H9 (cell line): ENCODE results near the gene VSIR. TPM values are rescaled to one million over a fixed set of nuclear protein-coding genes. Genes with fewer than 3 reads are reported as not detected.

Source experiments
- DNase-seq: peaks from one replicate; pipeline ENCODE4 v3.0.0-alpha.2; 2017
- H2AFZ ChIP-seq: one replicate; pipeline ENCODE4 v1.6.1; 2013; ENCODE audit warnings: mild to moderate bottlenecking, low read length, control low read depth, moderate library complexity
- H2AK5ac ChIP-seq: 2 replicates; pipeline ENCODE4 v1.6.1; 2013; ENCODE audit warnings: low read length, control low read depth, mixed read lengths; ENCODE audit not compliant: insufficient read length
- H2BK120ac ChIP-seq: one replicate; pipeline ENCODE4 v1.6.1; 2013; ENCODE audit warnings: low read depth, mild to moderate bottlenecking, low read length, control low read depth, inconsistent platforms; ENCODE audit not compliant: poor library complexity, severe bottlenecking
- H2BK12ac ChIP-seq: 2 replicates; pipeline ENCODE4 v1.6.1; 2013; ENCODE audit warnings: low read length, control low read depth, mixed read lengths, low read depth; ENCODE audit not compliant: insufficient read length
- H2BK15ac ChIP-seq: 2 replicates; pipeline ENCODE4 v1.6.1; 2013; ENCODE audit warnings: low read depth, low read length, control low read depth
- H2BK20ac ChIP-seq: one replicate; pipeline ENCODE4 v1.6.1; 2013; ENCODE audit warnings: low read depth, mild to moderate bottlenecking, low read length, control low read depth, inconsistent platforms; ENCODE audit not compliant: poor library complexity, severe bottlenecking
- H2BK5ac ChIP-seq: 2 replicates; pipeline ENCODE4 v1.6.1; 2013; ENCODE audit warnings: low read length, control low read depth, mixed read lengths; ENCODE audit not compliant: insufficient read length
- H3K14ac ChIP-seq: 2 replicates; pipeline ENCODE4 v1.6.1; 2013; ENCODE audit warnings: low read length, control low read depth; ENCODE audit not compliant: insufficient read depth
- H3K18ac ChIP-seq: 2 replicates; pipeline ENCODE4 v1.6.1; 2013; ENCODE audit warnings: low read depth, mild to moderate bottlenecking, mixed read lengths, low read length, control low read depth; ENCODE audit not compliant: insufficient read length
- H3K23ac ChIP-seq: 2 replicates; pipeline ENCODE4 v1.6.1; 2013; ENCODE audit warnings: low read length, control low read depth, mixed read lengths, low read depth; ENCODE audit not compliant: insufficient read length
- H3K23me2 ChIP-seq: 2 replicates; pipeline ENCODE4 v1.6.1; 2013; ENCODE audit warnings: low read depth, mild to moderate bottlenecking, mixed read lengths, low read length, control low read depth; ENCODE audit not compliant: insufficient read length, poor library complexity, severe bottlenecking
- H3K27ac ChIP-seq: 2 replicates; pipeline ENCODE4 v1.5.1; 2013; ENCODE audit warnings: low read length, control low read depth, mixed read lengths, low read depth; ENCODE audit not compliant: insufficient read length
- H3K27me3 ChIP-seq: 2 replicates; pipeline ENCODE4 v1.6.1; 2013; ENCODE audit warnings: low read length, control low read depth, inconsistent platforms; ENCODE audit not compliant: insufficient read depth
- H3K4ac ChIP-seq: 2 replicates; pipeline ENCODE4 v1.6.1; 2013; ENCODE audit warnings: low read depth, mild to moderate bottlenecking, control low read depth, inconsistent platforms, low read length, moderate library complexity
- H3K4me1 ChIP-seq: 2 replicates; pipeline ENCODE4 v1.6.1; 2013; ENCODE audit warnings: low read length, control low read depth, inconsistent platforms; ENCODE audit not compliant: insufficient read depth
- H3K4me2 ChIP-seq: 2 replicates; pipeline ENCODE4 v1.6.1; 2013; ENCODE audit warnings: low read length, control low read depth, mixed read lengths; ENCODE audit not compliant: insufficient read length, insufficient read depth
- H3K56ac ChIP-seq: 2 replicates; pipeline ENCODE4 v1.6.1; 2013; ENCODE audit warnings: low read depth, mild to moderate bottlenecking, mixed read lengths, low read length, control low read depth; ENCODE audit not compliant: insufficient read length
- H3K79me1 ChIP-seq: 2 replicates; pipeline ENCODE4 v1.6.1; 2013; ENCODE audit warnings: low read depth, mild to moderate bottlenecking, moderate library complexity, low read length, control low read depth, inconsistent platforms; ENCODE audit not compliant: insufficient read depth, poor library complexity, severe bottlenecking
- H3K79me2 ChIP-seq: 2 replicates; pipeline ENCODE4 v1.6.1; 2013; ENCODE audit warnings: low read length, control low read depth, inconsistent platforms; ENCODE audit not compliant: insufficient read depth
- H3K9ac ChIP-seq: 2 replicates; pipeline ENCODE4 v1.6.1; 2013; ENCODE audit warnings: low read length, control low read depth, mixed read lengths; ENCODE audit not compliant: insufficient read length; ENCODE audit errors: extremely low read depth
- H3K9me3 ChIP-seq: one replicate; pipeline ENCODE4 v1.6.1; 2013; ENCODE audit warnings: low read depth, low read length, inconsistent platforms; ENCODE audit not compliant: control insufficient read depth
- H3T11ph ChIP-seq: one replicate; pipeline ENCODE4 v1.6.1; 2013; ENCODE audit warnings: mild to moderate bottlenecking, low read length, control low read depth, inconsistent platforms
- H4K20me1 ChIP-seq: one replicate; pipeline ENCODE4 v1.6.1; 2013; ENCODE audit not compliant: control insufficient read depth, insufficient read length, insufficient read depth
- H4K5ac ChIP-seq: 2 replicates; pipeline ENCODE4 v1.6.1; 2013; ENCODE audit warnings: low read depth, mild to moderate bottlenecking, mixed read lengths, low read length, control low read depth; ENCODE audit not compliant: insufficient read length
- H4K8ac ChIP-seq: replicated peaks from 2 replicates; pipeline ENCODE4 v1.6.1; 2013; ENCODE audit warnings: low read length, control low read depth, mixed read lengths, low read depth; ENCODE audit not compliant: insufficient read length
- H4K91ac ChIP-seq: 2 replicates; pipeline ENCODE4 v1.6.1; 2013; ENCODE audit warnings: low read depth, mild to moderate bottlenecking, moderate library complexity, mixed read lengths, low read length, control low read depth; ENCODE audit not compliant: insufficient read length
- H3K27ac Mint-ChIP-seq, 3 experiments: 2 replicates in 2 of 3; 3 replicates in 1 of 3; pipeline ENCODE4 v1.8.0; 2020 to 2021; ENCODE audit warnings: mixed read lengths in 3 of 3, mild to moderate bottlenecking in 1 of 3, moderate library complexity in 1 of 3
- H3K27me3 Mint-ChIP-seq: 2 replicates; pipeline ENCODE4 v1.8.0; 2021; ENCODE audit warnings: low read depth, mild to moderate bottlenecking, moderate library complexity, mixed read lengths
- H3K36me3 Mint-ChIP-seq, 3 experiments: 2 replicates in 2 of 3; 3 replicates in 1 of 3; pipeline ENCODE4 v1.8.0; 2020 to 2021; ENCODE audit warnings: low read depth in 3 of 3, mixed read lengths in 3 of 3; ENCODE audit not compliant: insufficient read depth in 1 of 3
- H3K4me1 Mint-ChIP-seq, 2 experiments: 2 replicates each; pipeline ENCODE4 v1.8.0; 2020; ENCODE audit warnings: mixed read lengths in 2 of 2
- H3K4me3 Mint-ChIP-seq, 2 experiments: 2 replicates in 1 of 2; 3 replicates in 1 of 2; pipeline ENCODE4 v1.8.0; 2020 to 2021; ENCODE audit warnings: mild to moderate bottlenecking in 2 of 2, mixed read lengths in 2 of 2, moderate library complexity in 1 of 2
- H3K9me3 Mint-ChIP-seq, 2 experiments: 2 replicates in 1 of 2; 3 replicates in 1 of 2; pipeline ENCODE4 v1.8.0; 2020; ENCODE audit warnings: mild to moderate bottlenecking in 2 of 2, mixed read lengths in 2 of 2, moderate library complexity in 1 of 2
- WGBS: extraction: QIAGEN DNeasy Blood & Tissue Kit; methylation state at CpG from one replicate; pipeline ENCODE4 v1.1.7; 2013; ENCODE audit warnings: missing lambda C conversion rate, low lambda C conversion rate, mixed read lengths; ENCODE audit not compliant: insufficient read length; ENCODE audit errors: extremely low coverage; 5-methylcytosine and 5-hydroxymethylcytosine counted together
- total RNA-seq: library from RNA; stranded (reverse); gene quantifications from 2 replicates; pipeline ENCODE4 v1.2.1, GENCODE V29; 2021
- TF ChIP-seq, protein P1 (sequence below): fragments of 200-600 bp; sonication (generic); conservative IDR thresholded peaks from 3 replicates; pipeline ENCODE4 v1.8.0; 2021; ENCODE audit warnings: antibody characterized with exemption, mild to moderate bottlenecking

VSIR gene
- total RNA-seq, 1 experiment from 2014 or later, result 0.11 TPM

DNA sequence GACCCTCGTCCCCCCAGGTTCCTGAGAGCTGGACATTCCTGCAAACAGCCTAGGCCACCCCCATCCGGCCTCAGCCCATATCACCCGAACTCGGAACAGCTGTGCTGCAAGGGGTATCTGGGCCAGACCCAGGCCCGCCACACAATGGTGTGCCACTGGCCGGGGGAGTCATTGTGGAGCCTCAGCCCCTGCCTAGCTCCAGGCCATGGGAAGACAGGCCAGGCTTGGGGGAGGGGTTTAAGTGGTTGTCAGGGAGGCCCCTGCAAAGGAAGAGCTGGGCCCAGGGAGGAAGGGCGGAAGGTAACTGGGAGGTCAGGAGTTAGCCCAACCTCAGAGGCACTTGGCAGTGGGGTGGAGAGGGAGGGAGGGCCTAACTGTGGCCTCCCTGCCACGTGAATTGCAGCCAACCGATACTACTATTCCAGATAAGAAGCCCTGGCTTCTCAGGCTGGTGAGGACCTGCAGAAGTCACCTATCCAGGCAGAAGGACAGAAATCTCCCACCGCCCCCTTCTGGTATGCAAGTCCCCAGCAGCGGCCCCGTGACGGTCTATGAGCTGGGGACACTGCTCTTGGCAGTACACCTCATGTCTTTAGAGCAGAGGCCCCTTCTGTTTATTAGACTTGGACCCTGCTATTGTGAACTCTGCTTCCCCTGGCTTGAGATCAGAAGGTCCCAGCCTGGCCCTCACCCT is 26.8 kb downstream of the VSIR start:
- Mint-ChIP-seq H3K27me3 (no peaks in the 10 kb centered on the region; the same call in none of the 2 replicates), H3K27ac (no peak overlapping the region), H3K36me3 (0 out of 7 replicates have a peak, but pooled peaks cover 0 to 4% (median 0%) of the 10 kb centered on the region in 3 experiments), H3K4me3 (no peak overlapping the region), H3K9me3 (peaks cover 0 to 4% of the 10 kb centered on the region in 2 experiments; a peak in 2 of 5 replicates), H3K4me1 (peaks cover 14 to 31% of the 10 kb centered on the region in 2 experiments)
- Histone ChIP-seq H4K8ac (no peak overlapping the region), H3K4me2 (no peak overlapping the region), H3K4me1 (no peaks in the 10 kb centered on the region), H3K9ac (no peak overlapping the region), H3T11ph (no peak overlapping the region), H2BK15ac (no peak overlapping the region), H3K14ac (no peak overlapping the region), H4K91ac (no peak overlapping the region), H2AFZ (no peak overlapping the region), H3K27me3 (no peaks in the 10 kb centered on the region), H4K5ac (no peak overlapping the region), H2BK20ac (no peak overlapping the region), H3K4ac (no peak overlapping the region), H2BK5ac (no peak overlapping the region), H3K9me3 (no peaks in the 10 kb centered on the region), H3K27ac (no peak overlapping the region), H3K79me2 (no peaks in the 10 kb centered on the region), H3K18ac (no peak overlapping the region), H2AK5ac (no peak overlapping the region), H2BK120ac (no peak overlapping the region), H3K79me1 (no peaks in the 10 kb centered on the region), H3K23ac (no peak overlapping the region), H2BK12ac (no peak overlapping the region), H3K23me2 (no peaks in the 10 kb centered on the region), H3K56ac (no peak overlapping the region), H4K20me1 (no peaks in the 10 kb centered on the region)
- peak; percentile 69 for DNase-seq
- WGBS, result no CpG with 5 or more reads among the region's 13 CpGs
- TF ChIP-seq, protein P1, sequence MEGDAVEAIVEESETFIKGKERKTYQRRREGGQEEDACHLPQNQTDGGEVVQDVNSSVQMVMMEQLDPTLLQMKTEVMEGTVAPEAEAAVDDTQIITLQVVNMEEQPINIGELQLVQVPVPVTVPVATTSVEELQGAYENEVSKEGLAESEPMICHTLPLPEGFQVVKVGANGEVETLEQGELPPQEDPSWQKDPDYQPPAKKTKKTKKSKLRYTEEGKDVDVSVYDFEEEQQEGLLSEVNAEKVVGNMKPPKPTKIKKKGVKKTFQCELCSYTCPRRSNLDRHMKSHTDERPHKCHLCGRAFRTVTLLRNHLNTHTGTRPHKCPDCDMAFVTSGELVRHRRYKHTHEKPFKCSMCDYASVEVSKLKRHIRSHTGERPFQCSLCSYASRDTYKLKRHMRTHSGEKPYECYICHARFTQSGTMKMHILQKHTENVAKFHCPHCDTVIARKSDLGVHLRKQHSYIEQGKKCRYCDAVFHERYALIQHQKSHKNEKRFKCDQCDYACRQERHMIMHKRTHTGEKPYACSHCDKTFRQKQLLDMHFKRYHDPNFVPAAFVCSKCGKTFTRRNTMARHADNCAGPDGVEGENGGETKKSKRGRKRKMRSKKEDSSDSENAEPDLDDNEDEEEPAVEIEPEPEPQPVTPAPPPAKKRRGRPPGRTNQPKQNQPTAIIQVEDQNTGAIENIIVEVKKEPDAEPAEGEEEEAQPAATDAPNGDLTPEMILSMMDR, result peak; percentile 51; the same call in 2 of the 3 replicates
